ENCODE data around the gene MARCKSL1.
"Not testable (repeated sequence)": the region's sequence is repeated elsewhere in the genome, so short reads cannot be mapped to it uniquely, and the experiment has no call there.

The MARCKSL1 gene

DNA sequence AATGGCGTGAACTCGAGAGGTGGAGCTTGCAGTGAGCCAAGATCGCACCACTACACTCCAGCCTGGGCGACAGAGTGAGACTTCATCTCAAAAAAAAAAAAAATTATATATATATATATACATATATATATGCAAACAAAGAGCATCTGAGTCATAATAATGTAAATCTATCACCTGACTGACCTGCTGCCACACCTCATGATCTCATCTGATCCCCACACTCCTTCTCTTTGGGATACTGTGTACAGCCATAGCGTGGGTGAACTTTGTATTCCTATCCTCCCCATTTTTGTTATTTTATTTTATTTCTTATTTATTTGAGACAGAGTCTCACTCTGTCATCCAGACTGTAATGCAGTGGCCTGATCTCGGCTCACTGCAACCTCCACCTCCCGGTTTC lies 46.8 kb downstream of the MARCKSL1 start:
- no peak for DNase-seq (ENCODE audit: low read depth in 2 of 2)

DNA sequence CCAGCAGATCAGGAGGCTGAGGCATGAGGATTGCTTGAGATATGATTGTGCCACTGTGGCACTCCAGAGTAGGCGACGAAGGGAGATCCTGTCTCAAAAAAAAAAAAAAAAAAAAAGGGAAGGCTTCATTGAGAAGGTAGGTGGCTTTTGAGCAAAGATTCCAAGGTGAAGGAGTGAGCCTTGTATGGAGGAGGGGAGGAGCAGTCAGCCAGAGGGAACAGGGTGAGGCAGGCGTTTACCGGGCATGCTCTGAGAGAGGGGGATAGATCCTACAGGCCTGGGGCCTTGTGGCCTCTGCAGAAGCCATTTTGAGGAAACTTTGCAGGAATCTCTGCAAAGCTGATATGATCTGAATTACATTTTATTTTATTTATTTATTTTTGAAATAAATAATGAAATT lies 49.3 kb downstream of the MARCKSL1 start:
- DNase-seq (ENCODE audit: low read depth in 2 of 2): no peak

DNA sequence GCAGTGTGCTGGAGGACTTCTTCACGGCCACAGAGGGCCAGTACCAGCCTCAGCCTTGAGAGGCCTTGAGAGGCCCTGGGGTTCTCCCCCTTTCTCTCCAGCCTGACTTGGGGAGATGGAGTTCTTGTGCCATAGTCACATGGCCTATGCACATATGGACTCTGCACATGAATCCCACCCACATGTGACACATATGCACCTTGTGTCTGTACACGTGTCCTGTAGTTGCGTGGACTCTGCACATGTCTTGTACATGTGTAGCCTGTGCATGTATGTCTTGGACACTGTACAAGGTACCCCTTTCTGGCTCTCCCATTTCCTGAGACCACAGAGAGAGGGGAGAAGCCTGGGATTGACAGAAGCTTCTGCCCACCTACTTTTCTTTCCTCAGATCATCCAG lies 50.4 kb downstream of the MARCKSL1 start:
- DNase-seq (ENCODE audit: low read depth in 2 of 2): no peak

DNA sequence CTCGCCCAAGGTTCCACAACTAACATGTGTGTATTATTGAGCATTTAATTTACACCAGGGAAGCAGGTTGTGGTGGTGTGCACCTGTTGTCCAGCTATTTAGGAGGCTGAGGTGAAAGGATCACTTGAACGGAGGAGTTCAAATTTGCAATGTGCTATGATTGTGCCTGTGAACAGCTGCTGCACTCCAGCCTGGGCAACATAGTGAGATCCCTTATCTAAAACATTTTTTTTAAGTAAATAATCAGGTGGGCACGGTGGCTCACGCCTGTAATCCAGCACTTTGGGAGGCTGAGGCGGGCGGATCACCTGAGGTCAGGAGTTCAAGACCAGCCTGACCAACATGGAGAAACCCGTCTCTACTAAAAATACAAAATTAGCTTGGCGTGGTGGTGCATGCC lies 51.3 kb downstream of the MARCKSL1 start:
- DNase-seq (ENCODE audit: low read depth in 2 of 2): not testable (repeated sequence)

All from activated CD8-positive, alpha-beta memory T cell treated with anti-CD3 and anti-CD28 coated beads for 4 hours (primary cell).